Activated naive CD8-positive, alpha-beta T cell treated with anti-CD3 and anti-CD28 coated beads for 36 hours (primary cell): ENCODE results near the gene BUB3. TPM values are rescaled to one million over a fixed set of nuclear protein-coding genes. Genes with fewer than 3 reads are reported as not detected.

Experiments used
- DNase-seq: peaks from one replicate; pipeline ENCODE4 v3.0.0; 2021
- H3K27ac Mint-ChIP-seq: one replicate; pipeline ENCODE4 v1.8.0; 2022; ENCODE audit warnings: mild to moderate bottlenecking, moderate library complexity, mixed read lengths
- H3K27me3 Mint-ChIP-seq: one replicate; pipeline ENCODE4 v1.8.0; 2022; ENCODE audit warnings: mild to moderate bottlenecking, mixed read lengths
- H3K36me3 Mint-ChIP-seq: one replicate; pipeline ENCODE4 v1.8.0; 2021; ENCODE audit warnings: mild to moderate bottlenecking, mixed read lengths
- H3K4me1 Mint-ChIP-seq: one replicate; pipeline ENCODE4 v1.8.0; 2021; ENCODE audit warnings: mixed read lengths
- H3K4me3 Mint-ChIP-seq: one replicate; pipeline ENCODE4 v1.8.0; 2022; ENCODE audit warnings: mild to moderate bottlenecking, moderate library complexity, mixed read lengths
- H3K9me3 Mint-ChIP-seq: one replicate; pipeline ENCODE4 v1.8.0; 2022; ENCODE audit warnings: mixed read lengths
- total RNA-seq, 2 experiments: library from RNA; stranded (reverse); gene quantifications; one replicate each; pipeline ENCODE4 v1.2.3, GENCODE V29; 2021

BUB3 gene
- total RNA-seq, 2 experiments from 2014 or later: 257 to 258 TPM

GRCh38 chr10:123146894-123147634, 7.1 kb upstream of the BUB3 start:
- Mint-ChIP-seq H3K4me1 (peaks cover 55% of the 10 kb centered on the region), H3K4me3 (peak overlapping the region; percentile 4)

GRCh38 chr10:123147635-123148413, 6.4 kb upstream of the BUB3 start, which contains the start of gene HMX2:
Gene HMX2, plus strand, starts transcription at chr10:123148136. Its CDS starts 243 bp downstream, at chr10:123148379.
- Mint-ChIP-seq H3K27ac (no peak within 1 kb of the TSS), H3K4me1 (peaks cover 55% of the 10 kb centered on the region), H3K36me3 (peaks cover 2% of the 10 kb centered on the region), H3K27me3 (peaks cover 82% of the 10 kb centered on the region), H3K4me3 (peak within 1 kb of the TSS; percentile 50), H3K9me3 (no peaks in the 10 kb centered on the region)
- DNase-seq: peak; percentile 62

More at GRCh38 chr10:123146894-123147634, 7.1 kb upstream of the BUB3 start:
- Mint-ChIP-seq H3K27me3 (peaks cover 89% of the 10 kb centered on the region), H3K9me3 (no peaks in the 10 kb centered on the region), H3K27ac (no peak overlapping the region), H3K36me3 (no peaks in the 10 kb centered on the region)
- DNase-seq: no peak

GRCh38 chr10:123148414-123149161, 5.6 kb upstream of the BUB3 start:
- Mint-ChIP-seq H3K27ac (no peak overlapping the region), H3K36me3 (peaks cover 2% of the 10 kb centered on the region), H3K4me1 (peaks cover 54% of the 10 kb centered on the region), H3K9me3 (no peaks in the 10 kb centered on the region), H3K27me3 (peaks cover 74% of the 10 kb centered on the region), H3K4me3 (peak overlapping the region; percentile 50)
- DNase-seq: peak; percentile 12

GRCh38 chr10:123149162-123149567, 5.0 kb upstream of the BUB3 start:
- Mint-ChIP-seq H3K36me3 (peaks cover 2% of the 10 kb centered on the region), H3K9me3 (no peaks in the 10 kb centered on the region), H3K4me1 (peaks cover 52% of the 10 kb centered on the region), H3K27ac (no peak overlapping the region), H3K4me3 (peak overlapping the region; percentile 50), H3K27me3 (peaks cover 70% of the 10 kb centered on the region)
- no peak for DNase-seq

GRCh38 chr10:123149568-123150270, 4.5 kb upstream of the BUB3 start:
- H3K36me3 Mint-ChIP-seq: peaks cover 4% of the 10 kb centered on the region
- H3K27me3 Mint-ChIP-seq: peaks cover 66% of the 10 kb centered on the region
- peak overlapping the region; percentile 68 for H3K4me3 Mint-ChIP-seq
- DNase-seq: peak; percentile 58
- no peaks in the 10 kb centered on the region for H3K9me3 Mint-ChIP-seq
- peaks cover 47% of the 10 kb centered on the region for H3K4me1 Mint-ChIP-seq
- no peak overlapping the region for H3K27ac Mint-ChIP-seq

- Mint-ChIP-seq H3K27me3 (peaks cover 59% of the 10 kb centered on the region), H3K27ac (no peak overlapping the region), H3K9me3 (no peaks in the 10 kb centered on the region), H3K4me1 (peaks cover 43% of the 10 kb centered on the region), H3K36me3 (peaks cover 11% of the 10 kb centered on the region), H3K4me3 (peak overlapping the region; percentile 68)
- DNase-seq: peak; percentile 41
These were observed 3.8 kb upstream of the BUB3 start for GRCh38 chr10:123150271-123150985.

- Mint-ChIP-seq H3K4me3 (peak overlapping the region; percentile 53), H3K27ac (no peak overlapping the region), H3K9me3 (peaks cover under 1% of the 10 kb centered on the region), H3K4me1 (peaks cover 42% of the 10 kb centered on the region), H3K27me3 (peaks cover 52% of the 10 kb centered on the region), H3K36me3 (peaks cover 16% of the 10 kb centered on the region)
- peak; percentile 43 for DNase-seq
These were observed 3.0 kb upstream of the BUB3 start for GRCh38 chr10:123150986-123151736.

- peak overlapping the region; percentile 53 for H3K4me3 Mint-ChIP-seq
These were observed 2.5 kb upstream of the BUB3 start for GRCh38 chr10:123151737-123152135.

GRCh38 chr10:123153486-123154091, 613 bp upstream of the BUB3 start:
- peak overlapping the region; percentile 100 for H3K4me3 Mint-ChIP-seq
- peaks cover 35% of the 10 kb centered on the region for H3K27me3 Mint-ChIP-seq
- H3K27ac Mint-ChIP-seq: peak overlapping the region; percentile 59
- DNase-seq: no peak
- H3K9me3 Mint-ChIP-seq: peaks cover 2% of the 10 kb centered on the region
- H3K36me3 Mint-ChIP-seq: peaks cover 39% of the 10 kb centered on the region
- peaks cover 53% of the 10 kb centered on the region for H3K4me1 Mint-ChIP-seq

More at GRCh38 chr10:123151737-123152135, 2.5 kb upstream of the BUB3 start:
- peaks cover 20% of the 10 kb centered on the region for H3K36me3 Mint-ChIP-seq
- peaks cover 2% of the 10 kb centered on the region for H3K9me3 Mint-ChIP-seq
- no peak for DNase-seq
- peaks cover 43% of the 10 kb centered on the region for H3K4me1 Mint-ChIP-seq
- no peak overlapping the region for H3K27ac Mint-ChIP-seq
- H3K27me3 Mint-ChIP-seq: peaks cover 48% of the 10 kb centered on the region

GRCh38 chr10:123154711-123155505, 706 bp downstream of the BUB3 start:
- H3K27ac Mint-ChIP-seq: peak overlapping the region; percentile 100
- peaks cover 49% of the 10 kb centered on the region for H3K36me3 Mint-ChIP-seq
- peaks cover 2% of the 10 kb centered on the region for H3K9me3 Mint-ChIP-seq
- peaks cover 25% of the 10 kb centered on the region for H3K27me3 Mint-ChIP-seq
- H3K4me3 Mint-ChIP-seq: peak overlapping the region; percentile 100
- H3K4me1 Mint-ChIP-seq: peaks cover 60% of the 10 kb centered on the region
- DNase-seq: peak; percentile 68

GRCh38 chr10:123156078-123156477, 1.9 kb downstream of the BUB3 start:
- Mint-ChIP-seq H3K36me3 (peaks cover 54% of the 10 kb centered on the region), H3K4me1 (peaks cover 65% of the 10 kb centered on the region), H3K4me3 (peak overlapping the region; percentile 100), H3K27me3 (peaks cover 14% of the 10 kb centered on the region), H3K9me3 (peaks cover 2% of the 10 kb centered on the region), H3K27ac (no peak overlapping the region)
- no peak for DNase-seq

- H3K36me3 Mint-ChIP-seq: peaks cover 60% of the 10 kb centered on the region
- H3K4me1 Mint-ChIP-seq: peaks cover 66% of the 10 kb centered on the region
- peaks cover 4% of the 10 kb centered on the region for H3K27me3 Mint-ChIP-seq
- H3K27ac Mint-ChIP-seq: no peak overlapping the region
- no peak for DNase-seq
- H3K4me3 Mint-ChIP-seq: peak overlapping the region; percentile 9
- peaks cover 2% of the 10 kb centered on the region for H3K9me3 Mint-ChIP-seq
These were observed 3.0 kb downstream of the BUB3 start for GRCh38 chr10:123157210-123157609.
